ENCODE results near the gene KIAA1958. TPM values are rescaled to one million over a fixed set of nuclear protein-coding genes. Genes with fewer than 3 reads are reported as not detected.

KIAA1958 gene
- total RNA-seq, 1 experiment from 2014 or later = 5.8 TPM

- Mint-ChIP-seq H3K9me3 (ENCODE audit: unreplicated experiment) (no peaks in the 10 kb centered on the region), H3K36me3 (ENCODE audit: insufficient read depth, unreplicated experiment) (no peaks in the 10 kb centered on the region), H3K4me1 (ENCODE audit: insufficient read depth, unreplicated experiment) (no peaks in the 10 kb centered on the region), H3K4me3 (ENCODE audit: unreplicated experiment) (no peak overlapping the region), H3K27ac (ENCODE audit: low read depth, unreplicated experiment) (no peak overlapping the region), H3K27me3 (ENCODE audit: insufficient read depth, unreplicated experiment) (no peaks in the 10 kb centered on the region)
- ChIA-PET POLR2A (interaction anchor here (0.8 to 1.0 kb wide), 2 partner anchors 125 to 225 kb away, joined by 3 read pairs; no protein-coding TSS in a partner anchor), CTCF (interaction anchor here (0.6 to 1.3 kb wide), 2 partner anchors 9 to 58 kb away, joined by 3 to 4 read pairs; no protein-coding TSS in a partner anchor)
- no peak for DNase-seq (ENCODE audit: unreplicated experiment)
- intact Hi-C loops (cut with micrococcal nuclease) = no loop called here
- no TSS peak for BruUV-seq (replicated peaks)
- TF ChIP-seq CTCF (IDR thresholded peaks at IDR 0.05; ENCODE audit: unreplicated experiment) = no peak
These were observed 122.2 kb downstream of the KIAA1958 start for GRCh38 chr9:112608851-112609250.

- no peak overlapping the region for H3K27ac Mint-ChIP-seq (ENCODE audit: low read depth, unreplicated experiment)
- no peak for DNase-seq (ENCODE audit: unreplicated experiment)
- no peaks in the 10 kb centered on the region for H3K27me3 Mint-ChIP-seq (ENCODE audit: insufficient read depth, unreplicated experiment)
- ChIA-PET POLR2A (no interaction called here), CTCF (no interaction called here)
- intact Hi-C loops (cut with micrococcal nuclease) = no loop called here
- H3K4me3 Mint-ChIP-seq (ENCODE audit: unreplicated experiment) = no peak overlapping the region
- no peaks in the 10 kb centered on the region for H3K9me3 Mint-ChIP-seq (ENCODE audit: unreplicated experiment)
- H3K4me1 Mint-ChIP-seq (ENCODE audit: insufficient read depth, unreplicated experiment) = no peaks in the 10 kb centered on the region
- no peak for TF ChIP-seq CTCF (IDR thresholded peaks at IDR 0.05; ENCODE audit: unreplicated experiment)
- no peaks in the 10 kb centered on the region for H3K36me3 Mint-ChIP-seq (ENCODE audit: insufficient read depth, unreplicated experiment)
- BruUV-seq (replicated peaks) = no TSS peak
These were observed 129.1 kb downstream of the KIAA1958 start for GRCh38 chr9:112615584-112616266.

GRCh38 chr9:112617371-112617770 lies 130.7 kb downstream of the KIAA1958 start:
- TF ChIP-seq CTCF (IDR thresholded peaks at IDR 0.05; ENCODE audit: unreplicated experiment) = no peak
- intact Hi-C loops (cut with micrococcal nuclease) = no loop called here
- CTCF ChIA-PET = no interaction called here
- Mint-ChIP-seq H3K27me3 (ENCODE audit: insufficient read depth, unreplicated experiment) (no peaks in the 10 kb centered on the region), H3K27ac (ENCODE audit: low read depth, unreplicated experiment) (no peak overlapping the region), H3K36me3 (ENCODE audit: insufficient read depth, unreplicated experiment) (no peaks in the 10 kb centered on the region), H3K4me3 (ENCODE audit: unreplicated experiment) (no peak overlapping the region), H3K9me3 (ENCODE audit: unreplicated experiment) (no peaks in the 10 kb centered on the region), H3K4me1 (ENCODE audit: insufficient read depth, unreplicated experiment) (no peaks in the 10 kb centered on the region)
- POLR2A ChIA-PET = interaction anchor here (0.6 kb wide), 1 partner anchor 151 kb away, joined by 5 read pairs; no protein-coding TSS in a partner anchor
- BruUV-seq (replicated peaks) = no TSS peak
- DNase-seq (ENCODE audit: unreplicated experiment) = no peak

GRCh38 chr9:112618385-112619009 lies 131.9 kb downstream of the KIAA1958 start:
- no peaks in the 10 kb centered on the region for H3K36me3 Mint-ChIP-seq (ENCODE audit: insufficient read depth, unreplicated experiment)
- no peak overlapping the region for H3K4me3 Mint-ChIP-seq (ENCODE audit: unreplicated experiment)
- intact Hi-C loops (cut with micrococcal nuclease) = no loop called here
- BruUV-seq (replicated peaks) = no TSS peak
- no peak for TF ChIP-seq CTCF (IDR thresholded peaks at IDR 0.05; ENCODE audit: unreplicated experiment)
- no peak for DNase-seq (ENCODE audit: unreplicated experiment)
- H3K27me3 Mint-ChIP-seq (ENCODE audit: insufficient read depth, unreplicated experiment) = no peaks in the 10 kb centered on the region
- no peaks in the 10 kb centered on the region for H3K4me1 Mint-ChIP-seq (ENCODE audit: insufficient read depth, unreplicated experiment)
- ChIA-PET CTCF (no interaction called here), POLR2A (no interaction called here)
- H3K27ac Mint-ChIP-seq (ENCODE audit: low read depth, unreplicated experiment) = no peak overlapping the region
- H3K9me3 Mint-ChIP-seq (ENCODE audit: unreplicated experiment) = no peaks in the 10 kb centered on the region

Measured in MCF 10A (cell line).